Measurements from ENCODE around the gene GNL3. TPM values are rescaled to one million over a fixed set of nuclear protein-coding genes. Genes with fewer than 3 reads are reported as not detected.

GNL3 gene
- total RNA-seq, 2 donors from 2014 or later = 40.8 to 56.5 TPM

- no peak for DNase-seq
- intact Hi-C loops (cut with DNase I, micrococcal nuclease) = no loop called here
- no peak for ATAC-seq
Observed at GRCh38 chr3:52684184-52684583, 1.6 kb upstream of the GNL3 start.

DNA sequence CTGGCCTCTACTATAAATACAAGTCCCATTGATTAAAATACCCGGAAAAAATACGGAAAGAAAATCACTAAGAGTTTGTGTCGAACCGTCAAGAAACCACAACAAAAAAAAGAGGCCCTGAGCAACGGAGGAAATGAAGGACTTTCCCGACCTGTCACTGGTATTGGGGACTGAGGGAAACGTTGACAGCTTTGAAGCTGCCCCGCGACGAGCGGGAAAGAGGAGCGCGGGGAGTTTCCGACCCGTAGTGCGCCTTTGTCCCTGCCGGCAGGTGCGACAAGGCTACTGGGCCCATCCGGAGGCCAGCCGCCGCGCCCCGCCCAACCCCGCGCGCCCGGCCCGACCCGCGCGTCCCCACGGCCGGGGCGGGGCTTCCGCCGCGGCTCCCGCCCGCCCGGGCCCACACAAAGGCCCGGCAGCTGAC is 535 bp upstream of the GNL3 start:
- DNase-seq (peak; percentile 82 to 87), ATAC-seq (peak; percentile 86)
- intact Hi-C loops (cut with DNase I, micrococcal nuclease) = no loop called here

DNA sequence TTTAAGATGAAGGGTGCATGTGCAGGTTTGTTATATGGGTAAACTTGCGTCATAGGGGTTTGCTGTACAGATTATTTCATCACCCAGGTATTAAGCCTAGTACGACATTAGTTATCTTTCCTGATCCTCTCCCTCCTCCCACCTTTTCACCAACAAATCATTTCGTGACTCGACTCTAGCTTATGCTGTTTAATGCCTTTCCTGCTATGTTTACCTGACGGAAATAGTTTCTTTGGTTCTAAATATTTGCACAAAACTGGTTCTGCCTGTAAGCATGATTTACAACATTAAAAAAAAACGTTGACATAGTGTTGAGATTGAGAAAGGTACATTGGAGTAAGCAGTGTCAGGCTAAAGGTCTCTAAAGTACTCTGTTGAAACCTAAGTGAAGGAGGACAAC is 2.4 kb downstream of the GNL3 start:
- no peak for DNase-seq
- no peak for ATAC-seq
- intact Hi-C loops (cut with DNase I, micrococcal nuclease) = no loop called here

DNA sequence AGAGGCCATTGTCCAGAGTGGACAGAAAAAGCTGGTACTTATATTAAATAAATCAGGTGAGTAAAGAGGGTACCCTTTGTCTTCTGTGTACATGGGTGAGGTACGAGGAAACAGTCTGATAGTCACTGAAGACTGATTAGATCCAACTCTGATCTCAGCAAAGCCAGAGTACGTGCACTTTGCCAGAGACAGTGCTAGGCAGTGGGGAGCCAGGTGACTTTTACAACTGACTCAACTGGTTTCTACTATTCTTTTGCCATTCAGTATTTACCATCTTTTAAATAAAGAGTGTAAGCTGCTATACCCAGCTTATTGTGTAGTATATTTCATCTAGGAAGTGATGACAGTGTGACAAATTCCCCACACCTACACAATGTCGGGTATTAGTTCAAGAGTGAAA is 3.3 kb downstream of the GNL3 start:
- intact Hi-C loops (cut with DNase I, micrococcal nuclease) = no loop called here
- ATAC-seq (no peak), DNase-seq (no peak)

DNA sequence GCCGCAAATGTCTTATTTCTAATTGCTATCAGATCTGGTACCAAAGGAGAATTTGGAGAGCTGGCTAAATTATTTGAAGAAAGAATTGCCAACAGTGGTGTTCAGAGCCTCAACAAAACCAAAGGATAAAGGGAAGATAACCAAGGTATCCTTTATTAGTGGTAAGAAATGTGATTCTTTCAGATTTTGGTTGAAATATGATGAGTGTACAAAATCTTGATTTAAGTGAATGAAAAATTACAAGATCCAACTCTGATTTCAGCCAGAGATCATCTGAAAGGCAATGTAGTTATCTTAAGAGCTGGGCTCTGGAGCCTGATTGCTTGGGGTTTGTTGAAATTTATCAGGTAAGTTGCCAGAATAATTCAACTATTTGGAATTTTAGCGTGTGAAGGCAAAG is 4.7 kb downstream of the GNL3 start:
- intact Hi-C loops (cut with DNase I, micrococcal nuclease) = no loop called here
- ATAC-seq (no peak), DNase-seq (no peak)

DNA sequence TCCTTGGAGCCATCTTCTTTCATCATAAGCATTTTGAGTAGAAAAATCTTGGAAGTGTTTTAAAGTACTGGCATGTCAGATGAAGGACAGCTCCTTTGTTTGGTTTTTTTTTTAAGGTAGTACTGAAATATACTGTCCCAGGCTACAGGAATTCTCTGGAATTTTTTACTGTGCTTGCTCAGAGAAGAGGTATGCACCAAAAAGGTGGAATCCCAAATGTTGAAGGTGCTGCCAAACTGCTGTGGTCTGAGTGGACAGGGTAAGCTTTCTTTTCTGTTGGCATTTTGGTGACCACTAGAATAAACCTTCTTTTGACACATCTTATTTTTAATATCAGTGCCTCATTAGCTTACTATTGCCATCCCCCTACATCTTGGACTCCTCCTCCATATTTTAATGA is 7.2 kb downstream of the GNL3 start:
- no peak for ATAC-seq

GRCh38 chr3:52694528-52695189 is 8.8 kb downstream of the GNL3 start:
- DNase-seq (no peak), ATAC-seq (no peak)
- intact Hi-C loops (cut with DNase I, micrococcal nuclease) = no loop called here

More for the DNA sequence above, 7.2 kb downstream of the GNL3 start:
- intact Hi-C loops (cut with DNase I, micrococcal nuclease) = no loop called here
- DNase-seq = no peak

GRCh38 chr3:52695798-52696671 is 10.2 kb downstream of the GNL3 start:
- DNase-seq (no peak), ATAC-seq (no peak)
- intact Hi-C loops (cut with DNase I, micrococcal nuclease) = no loop called here

DNA sequence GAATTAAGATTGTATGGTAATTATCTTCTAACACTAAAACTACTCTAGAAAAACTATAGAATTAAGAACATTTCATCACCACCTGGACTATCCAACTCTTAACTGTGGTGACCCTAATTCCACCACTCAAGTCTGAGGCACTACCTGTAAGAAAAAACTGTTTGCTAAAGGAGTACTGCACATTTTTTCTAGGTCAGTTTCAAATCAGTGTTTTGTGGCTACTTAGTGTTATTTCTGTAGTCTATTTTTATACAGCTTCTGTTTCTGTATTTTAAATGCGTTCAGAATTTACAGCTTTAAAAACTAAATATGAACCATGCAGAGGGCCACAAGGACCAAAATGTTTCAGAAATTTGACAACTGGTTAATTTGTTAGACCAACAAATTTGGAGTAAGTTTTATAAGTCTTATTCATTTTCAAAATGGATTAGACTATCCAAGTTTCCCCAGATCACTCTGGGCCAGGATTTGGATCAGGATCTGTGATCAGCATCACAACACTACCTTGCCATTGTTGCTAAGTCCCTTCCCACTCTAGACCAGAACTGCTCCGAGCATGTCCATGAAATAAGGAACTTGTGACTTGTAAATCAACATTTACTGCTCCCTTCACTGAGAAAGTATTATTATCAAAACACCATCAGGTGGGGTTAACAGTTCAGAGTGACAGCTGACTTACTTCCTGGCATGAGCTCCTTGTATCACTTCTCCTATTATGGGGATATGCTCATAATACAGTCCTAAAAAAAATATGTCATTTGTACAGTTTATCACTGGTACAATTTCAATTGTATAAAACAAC is 11.2 kb downstream of the GNL3 start:
- DNase-seq (no peak), ATAC-seq (peak; percentile 44)
- intact Hi-C loops (cut with DNase I, micrococcal nuclease) = no loop called here

DNA sequence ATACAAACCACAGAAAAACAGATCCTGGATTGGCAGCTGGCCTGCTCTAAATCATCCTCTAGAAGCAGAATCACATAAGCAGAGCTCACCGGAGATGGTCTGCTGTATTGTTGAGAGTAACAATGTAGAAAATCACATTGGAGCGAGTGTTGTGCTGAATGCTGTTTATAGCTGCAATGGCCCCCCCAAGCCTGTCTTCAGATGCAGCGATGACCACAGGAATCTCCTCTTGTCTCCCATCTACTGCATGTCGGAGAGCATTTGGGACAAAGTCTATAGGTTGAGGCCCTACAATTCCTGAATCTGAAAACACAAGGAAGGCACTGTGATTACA is 11.8 kb downstream of the GNL3 start:
- ATAC-seq (no peak), DNase-seq (no peak)
- intact Hi-C loops (cut with DNase I, micrococcal nuclease) = no loop called here

GRCh38 chr3:52703341-52703740 is 17.5 kb downstream of the GNL3 start:
- intact Hi-C loops (cut with DNase I, micrococcal nuclease) = no loop called here
- DNase-seq (no peak), ATAC-seq (no peak)

DNA sequence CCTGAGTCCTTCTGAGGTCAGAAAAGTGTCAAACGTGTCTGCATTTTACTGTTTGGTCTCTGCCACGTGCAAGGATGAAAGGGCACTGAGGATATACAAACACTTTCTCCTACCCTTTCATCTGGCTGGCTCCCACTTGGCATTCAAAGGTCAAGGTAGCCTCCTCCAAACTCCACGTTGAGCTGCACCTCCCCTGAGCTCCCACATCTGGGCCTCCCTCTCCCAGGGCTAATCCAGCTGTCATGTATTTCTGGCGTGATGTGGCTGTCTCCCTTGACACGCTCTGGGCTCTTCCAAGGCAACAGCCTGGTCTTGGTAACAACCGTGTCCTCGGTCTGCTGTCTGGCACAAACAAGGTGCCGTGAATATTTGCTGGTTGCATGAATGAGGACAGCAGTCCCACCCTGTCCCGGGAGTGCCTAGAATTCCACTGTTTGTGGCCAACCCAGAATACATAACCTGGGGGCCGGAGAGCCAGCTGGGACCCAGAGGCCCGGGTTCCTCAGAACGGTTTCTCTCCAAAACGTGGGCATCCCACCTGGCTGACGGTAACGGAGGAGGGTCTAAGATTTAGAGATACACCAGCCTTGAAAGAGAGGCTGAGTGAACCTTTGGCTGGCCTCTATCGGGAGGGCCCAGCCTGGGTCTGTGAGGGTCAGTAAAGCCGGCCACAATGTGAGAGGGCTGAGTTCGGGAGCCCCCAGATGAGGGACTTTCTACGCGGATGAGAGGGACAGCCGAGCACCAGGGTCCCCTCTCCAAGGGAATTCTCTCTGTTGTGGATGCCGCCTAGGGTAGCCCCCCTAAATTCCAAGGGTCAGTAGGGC is 19.0 kb downstream of the GNL3 start:
- intact Hi-C loops (cut with DNase I, micrococcal nuclease) = no loop called here
- peak in 1 of 2 donors; percentile 28 for DNase-seq
- ATAC-seq = peak; percentile 22

- DNase-seq (no peak), ATAC-seq (no peak)
- intact Hi-C loops (cut with DNase I, micrococcal nuclease) = no loop called here
Observed at GRCh38 chr3:52705438-52705687, 19.5 kb downstream of the GNL3 start.

- intact Hi-C loops (cut with DNase I, micrococcal nuclease) = no loop called here
- peak; percentile 90 for ATAC-seq
- DNase-seq = peak; percentile 78 to 89
Observed at GRCh38 chr3:52705688-52706686, 20.2 kb downstream of the GNL3 start, which contains the start of the genes GLT8D1 and SPCS1. GLT8D1 (minus strand) TSS chr3:52705791; CDS start chr3:52700460, 5,331 bp downstream. SPCS1 (plus strand) TSS chr3:52706106; CDS start chr3:52706247, 141 bp downstream.

GRCh38 chr3:52707585-52707984 is 21.8 kb downstream of the GNL3 start:
- DNase-seq (no peak), ATAC-seq (no peak)
- intact Hi-C loops (cut with DNase I, micrococcal nuclease) = no loop called here

GRCh38 chr3:52710512-52710911 is 24.7 kb downstream of the GNL3 start:
- ATAC-seq (no peak), DNase-seq (no peak)
- intact Hi-C loops (cut with DNase I, micrococcal nuclease) = no loop called here

DNA sequence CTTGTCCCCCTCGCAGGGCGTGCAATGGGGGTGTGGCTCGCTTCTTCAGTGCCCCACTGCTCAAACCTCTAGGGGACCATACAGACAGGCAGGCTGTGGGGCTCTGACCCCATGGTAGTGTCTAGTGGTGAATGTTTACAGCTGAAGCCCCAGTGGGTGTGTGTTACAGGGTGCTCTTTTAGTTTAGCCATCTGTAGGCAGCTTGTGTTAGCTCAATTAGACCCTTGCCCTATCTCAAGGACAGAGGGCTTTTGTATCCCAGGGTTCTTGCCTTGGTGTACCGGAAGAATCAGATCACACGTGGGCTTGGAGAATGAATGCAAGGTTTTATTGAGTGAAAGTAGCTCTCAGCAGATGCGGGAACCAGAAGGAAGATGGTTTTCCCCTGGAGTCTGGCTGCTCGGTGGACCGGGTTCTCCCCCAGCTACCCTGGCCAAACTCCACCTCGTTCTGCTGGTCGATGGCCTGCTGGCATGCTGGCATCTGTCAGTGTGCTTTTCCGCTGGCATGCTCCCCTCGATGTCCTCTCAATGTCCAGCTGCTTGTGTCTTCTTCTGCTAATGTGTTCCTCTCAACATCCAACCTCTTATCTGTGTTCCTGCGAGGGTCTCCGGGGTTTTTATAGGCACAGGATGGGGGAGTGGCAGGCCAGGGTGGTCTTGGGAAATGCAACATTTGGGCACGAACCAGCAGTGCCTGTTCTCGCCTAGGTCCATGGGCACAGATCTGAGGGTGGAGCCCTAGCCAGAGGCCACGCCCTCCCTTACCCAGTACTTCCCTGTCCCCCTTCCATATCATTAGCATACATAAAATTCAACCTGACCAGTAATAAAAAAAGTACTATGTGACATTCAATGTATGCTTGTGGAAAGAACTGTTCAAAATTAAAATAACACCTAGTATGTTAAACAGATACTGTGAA is 26.7 kb downstream of the GNL3 start:
- ATAC-seq (peak; percentile 46), DNase-seq (no peak)

More for the DNA sequence above, 26.7 kb downstream of the GNL3 start:
- intact Hi-C loops (cut with DNase I, micrococcal nuclease) = no loop called here
